ENCODE data around the gene ANKS1A.
"Not testable (repeated sequence)": the region's sequence is repeated elsewhere in the genome, so short reads cannot be mapped to it uniquely, and the experiment has no call there.

The ANKS1A gene

DNA sequence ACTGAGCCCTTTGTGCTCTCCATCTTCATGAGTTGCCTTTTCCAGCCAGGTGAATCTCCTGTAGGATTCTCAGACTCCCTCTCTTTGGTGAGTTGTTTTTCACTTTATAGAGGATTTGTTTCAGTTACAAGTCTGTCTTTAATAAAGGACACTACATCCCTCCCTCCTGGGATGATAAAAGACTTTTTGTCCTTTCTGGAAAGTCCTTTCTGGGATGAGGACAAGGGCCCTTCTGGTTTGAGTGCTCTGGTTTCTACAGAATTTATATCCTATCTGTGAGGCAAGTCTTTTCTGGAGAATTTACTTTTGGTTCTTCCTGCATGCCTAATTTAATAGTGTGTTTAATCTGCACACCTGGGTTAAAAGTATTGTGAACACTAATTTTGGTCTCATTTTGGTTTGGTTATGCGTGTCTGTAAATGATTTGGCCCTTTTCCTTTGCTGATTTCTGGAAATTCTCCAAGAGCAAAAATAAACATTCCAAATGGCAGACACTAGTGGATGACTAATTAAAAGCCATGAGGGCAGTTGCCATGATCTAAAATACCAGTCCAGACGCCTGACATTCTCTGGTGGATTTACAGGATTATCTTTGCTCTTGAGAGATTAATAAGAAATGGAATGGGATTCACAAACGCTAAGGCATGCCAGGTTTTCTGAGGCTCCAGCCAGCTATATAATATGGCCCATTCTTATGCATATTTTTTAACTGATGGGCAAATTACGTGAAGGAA, 207.2 kb downstream of the ANKS1A start:
- in situ Hi-C loops (cut with HindIII; ENCODE audit: low sequenced_read_pairs): no loop called here

DNA sequence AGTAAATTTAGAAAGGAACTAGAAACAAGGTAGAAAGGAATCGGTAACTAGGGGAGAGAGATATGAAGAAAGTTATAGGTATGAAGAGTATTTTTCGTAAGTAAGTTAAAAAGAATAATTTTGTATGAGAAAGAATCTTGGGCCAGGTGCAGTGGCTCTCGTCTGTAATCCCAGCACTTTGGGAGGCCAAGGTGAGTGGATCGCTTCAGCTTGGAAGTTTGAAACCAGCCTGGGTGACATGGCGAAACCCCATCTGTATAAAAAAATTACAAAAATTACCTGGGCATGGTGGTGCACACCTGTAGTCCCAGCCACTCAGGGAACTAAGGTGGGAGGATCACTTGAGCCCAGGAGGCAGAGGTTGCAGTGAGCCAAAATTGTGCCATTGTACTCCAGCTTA, 210.1 kb downstream of the ANKS1A start:
- TF ChIP-seq, protein P1, sequence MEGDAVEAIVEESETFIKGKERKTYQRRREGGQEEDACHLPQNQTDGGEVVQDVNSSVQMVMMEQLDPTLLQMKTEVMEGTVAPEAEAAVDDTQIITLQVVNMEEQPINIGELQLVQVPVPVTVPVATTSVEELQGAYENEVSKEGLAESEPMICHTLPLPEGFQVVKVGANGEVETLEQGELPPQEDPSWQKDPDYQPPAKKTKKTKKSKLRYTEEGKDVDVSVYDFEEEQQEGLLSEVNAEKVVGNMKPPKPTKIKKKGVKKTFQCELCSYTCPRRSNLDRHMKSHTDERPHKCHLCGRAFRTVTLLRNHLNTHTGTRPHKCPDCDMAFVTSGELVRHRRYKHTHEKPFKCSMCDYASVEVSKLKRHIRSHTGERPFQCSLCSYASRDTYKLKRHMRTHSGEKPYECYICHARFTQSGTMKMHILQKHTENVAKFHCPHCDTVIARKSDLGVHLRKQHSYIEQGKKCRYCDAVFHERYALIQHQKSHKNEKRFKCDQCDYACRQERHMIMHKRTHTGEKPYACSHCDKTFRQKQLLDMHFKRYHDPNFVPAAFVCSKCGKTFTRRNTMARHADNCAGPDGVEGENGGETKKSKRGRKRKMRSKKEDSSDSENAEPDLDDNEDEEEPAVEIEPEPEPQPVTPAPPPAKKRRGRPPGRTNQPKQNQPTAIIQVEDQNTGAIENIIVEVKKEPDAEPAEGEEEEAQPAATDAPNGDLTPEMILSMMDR (IDR thresholded peaks at IDR 0.05; ENCODE audit: low read depth, low read length): no peak
- in situ Hi-C loops (cut with HindIII; ENCODE audit: low sequenced_read_pairs): no loop called here
- H3K4me3 ChIP-seq (ENCODE audit: low read depth, low read length): no peak overlapping the region
- no peak for DNase-seq (ENCODE audit: low read depth, low spot score)

More for the DNA sequence above, 207.2 kb downstream of the ANKS1A start:
- TF ChIP-seq, protein P1 (IDR thresholded peaks at IDR 0.05; ENCODE audit: low read depth, low read length): no peak
- H3K4me3 ChIP-seq (ENCODE audit: low read depth, low read length): no peak overlapping the region
- DNase-seq (ENCODE audit: low read depth, low spot score): peak; percentile 66

DNA sequence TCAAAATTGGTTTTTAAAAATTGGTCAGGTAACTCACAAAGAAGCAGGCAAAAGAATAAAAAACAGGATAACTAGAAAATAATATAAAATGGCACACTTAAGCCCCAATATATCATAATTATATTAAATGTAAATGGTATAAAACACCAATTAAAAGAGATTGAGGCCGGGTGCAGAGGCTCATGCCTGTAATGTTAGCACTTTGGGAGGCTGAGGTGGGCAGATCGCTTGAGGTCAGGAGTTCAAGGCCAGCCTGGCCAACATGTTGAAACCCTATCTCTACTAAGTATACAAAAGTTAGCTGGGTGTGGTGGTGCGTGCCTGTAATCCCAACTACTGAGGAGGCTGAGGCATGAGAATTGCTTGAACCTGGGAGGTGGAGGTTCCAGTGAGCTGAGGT, 216.0 kb downstream of the ANKS1A start:
- H3K4me3 ChIP-seq (ENCODE audit: low read depth, low read length): no peak overlapping the region
- no peak for DNase-seq (ENCODE audit: low read depth, low spot score)
- TF ChIP-seq, protein P1 (IDR thresholded peaks at IDR 0.05; ENCODE audit: low read depth, low read length): no peak
- in situ Hi-C loops (cut with HindIII; ENCODE audit: low sequenced_read_pairs): no loop called here

DNA sequence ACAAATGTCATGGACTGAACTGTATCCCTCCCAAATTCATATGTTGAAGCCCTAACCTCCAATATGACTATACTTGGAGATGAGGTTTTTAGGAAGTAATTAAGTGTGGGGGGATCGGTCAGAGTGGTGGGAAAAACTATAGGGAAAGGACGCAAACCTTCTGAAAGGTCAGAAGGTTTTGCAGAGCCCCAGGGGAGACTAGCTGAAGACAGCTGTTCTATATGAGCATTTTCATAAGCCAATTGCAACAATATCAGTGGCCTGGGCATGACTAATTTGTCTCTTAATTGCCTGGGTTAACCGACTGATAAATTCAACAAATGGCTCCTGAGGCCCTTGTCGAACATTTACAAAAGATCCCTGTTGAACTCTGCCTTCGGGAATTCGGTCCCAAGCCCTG, 217.0 kb downstream of the ANKS1A start:
- in situ Hi-C loops (cut with HindIII; ENCODE audit: low sequenced_read_pairs); DNase-seq (ENCODE audit: low read depth, low spot score); H3K4me3 ChIP-seq (ENCODE audit: low read depth, low read length): not testable (repeated sequence)

DNA sequence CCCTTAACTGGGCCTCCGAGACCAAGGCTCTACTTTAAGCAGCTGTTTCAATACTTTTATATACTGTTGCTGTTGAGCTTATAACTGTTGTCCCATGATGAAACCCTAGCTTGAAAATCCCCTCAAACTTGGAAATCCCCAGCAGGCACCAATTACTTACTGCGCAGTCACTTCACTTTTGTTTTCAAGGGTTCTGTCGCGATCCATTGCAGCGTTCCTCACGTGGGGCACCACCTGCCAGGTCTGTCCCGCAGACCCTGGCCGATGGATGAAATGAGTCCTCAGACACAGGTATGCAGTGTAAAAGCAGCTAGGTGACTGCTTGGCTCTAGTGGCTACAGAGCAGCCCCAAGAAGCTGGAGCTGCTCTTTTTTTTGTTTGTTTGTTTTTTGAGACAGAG, 218.2 kb downstream of the ANKS1A start:
- H3K4me3 ChIP-seq (ENCODE audit: low read depth, low read length); DNase-seq (ENCODE audit: low read depth, low spot score); in situ Hi-C loops (cut with HindIII; ENCODE audit: low sequenced_read_pairs): not testable (repeated sequence)

DNA sequence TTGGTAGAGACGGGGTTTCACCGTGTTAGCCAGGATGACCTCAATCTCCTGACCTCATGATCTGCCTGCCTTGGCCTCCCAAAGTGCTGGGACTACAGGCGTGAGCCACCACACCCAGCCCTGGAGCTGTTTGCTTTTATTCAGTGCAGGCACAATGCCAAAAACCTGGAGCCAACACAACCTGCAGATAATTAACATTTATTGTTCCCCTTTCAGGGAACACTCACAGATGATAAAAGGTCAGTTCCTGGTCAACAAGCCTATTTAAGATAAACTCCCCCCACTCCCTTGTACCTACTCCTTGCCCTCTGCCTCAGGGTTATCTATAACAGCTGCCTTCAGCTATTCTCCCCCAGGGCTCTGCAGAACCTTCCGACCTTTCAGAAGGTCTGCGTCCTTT, 218.7 kb downstream of the ANKS1A start:
- not testable (repeated sequence) for DNase-seq (ENCODE audit: low read depth, low spot score)

DNA sequence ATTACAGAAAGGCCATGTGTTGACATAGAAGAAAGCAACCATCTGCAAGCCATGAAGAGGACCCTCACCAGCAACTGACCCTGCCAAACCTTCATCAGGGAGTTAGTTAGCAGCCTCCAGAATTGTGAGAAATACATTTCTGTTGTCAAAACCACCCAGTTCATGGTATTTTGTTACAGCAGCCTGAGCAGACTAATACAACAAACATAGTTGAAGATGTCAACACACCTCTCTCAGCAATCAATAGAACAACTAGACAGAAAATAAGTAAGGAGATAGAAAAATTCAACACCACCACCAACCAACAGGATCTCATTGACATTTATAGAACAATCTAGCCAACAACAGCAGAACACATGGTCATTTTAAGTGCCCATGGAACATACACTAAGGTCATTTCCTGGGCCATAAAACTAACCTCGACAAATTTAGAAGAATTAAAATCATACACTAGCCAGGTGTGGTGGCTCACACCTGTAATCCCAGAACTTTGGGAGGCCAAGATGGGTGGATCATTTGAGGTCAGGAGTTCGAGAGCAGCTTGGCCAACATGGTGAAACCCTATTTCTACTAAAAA, 219.3 kb downstream of the ANKS1A start:
- TF ChIP-seq, protein P1 (IDR thresholded peaks at IDR 0.05; ENCODE audit: low read depth, low read length): no peak
- in situ Hi-C loops (cut with HindIII; ENCODE audit: low sequenced_read_pairs): no loop called here
- no peak for DNase-seq (ENCODE audit: low read depth, low spot score)
- no peak overlapping the region for H3K4me3 ChIP-seq (ENCODE audit: low read depth, low read length)

More for the DNA sequence above, 218.7 kb downstream of the ANKS1A start:
- H3K4me3 ChIP-seq (ENCODE audit: low read depth, low read length); in situ Hi-C loops (cut with HindIII; ENCODE audit: low sequenced_read_pairs): not testable (repeated sequence)

DNA sequence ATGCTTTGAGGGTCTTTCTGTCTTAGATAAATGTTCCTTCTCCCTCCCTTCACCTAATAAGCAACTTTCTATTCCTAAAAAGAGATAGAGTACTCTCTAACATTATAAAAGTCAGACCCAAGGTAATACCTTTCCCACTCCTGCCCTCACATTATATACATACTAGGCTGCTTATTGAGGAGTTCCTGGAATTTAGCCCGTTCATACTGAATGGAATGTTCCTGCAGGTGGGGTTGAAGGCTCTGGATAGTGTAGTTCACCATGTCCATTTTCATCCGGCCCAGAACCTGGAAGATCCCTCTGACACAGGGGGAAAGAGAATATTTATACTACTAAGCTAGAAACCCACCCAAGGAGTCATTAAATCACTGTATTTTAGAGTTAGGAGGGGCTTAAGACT, 231.7 kb downstream of the ANKS1A start:
- H3K4me3 ChIP-seq (ENCODE audit: low read depth, low read length): no peak overlapping the region
- TF ChIP-seq, protein P1 (IDR thresholded peaks at IDR 0.05; ENCODE audit: low read depth, low read length): no peak
- in situ Hi-C loops (cut with HindIII; ENCODE audit: low sequenced_read_pairs): no loop called here
- DNase-seq (ENCODE audit: low read depth, low spot score): no peak

All from astrocyte of the spinal cord (primary cell).